Activated CD4-positive, CD25-positive, alpha-beta regulatory T cell treated with anti-CD3 and anti-CD28 coated beads, Interleukin-2, amount 50 U/mL, for 24 hours (primary cell): ENCODE data around the gene LCMT2.
"Not testable (repeated sequence)": the region's sequence is repeated elsewhere in the genome, so short reads cannot be mapped to it uniquely, and the experiment has no call there.

Experiments
- ATAC-seq, 2 donors: fragments of 150-1000 bp; cut with Tn5 transposase; one replicate each; pipeline ENCODE4 v1.10.0; 2021; ENCODE audit warnings: mild to moderate bottlenecking in 1 of 2, moderate library complexity in 1 of 2

The LCMT2 gene

DNA sequence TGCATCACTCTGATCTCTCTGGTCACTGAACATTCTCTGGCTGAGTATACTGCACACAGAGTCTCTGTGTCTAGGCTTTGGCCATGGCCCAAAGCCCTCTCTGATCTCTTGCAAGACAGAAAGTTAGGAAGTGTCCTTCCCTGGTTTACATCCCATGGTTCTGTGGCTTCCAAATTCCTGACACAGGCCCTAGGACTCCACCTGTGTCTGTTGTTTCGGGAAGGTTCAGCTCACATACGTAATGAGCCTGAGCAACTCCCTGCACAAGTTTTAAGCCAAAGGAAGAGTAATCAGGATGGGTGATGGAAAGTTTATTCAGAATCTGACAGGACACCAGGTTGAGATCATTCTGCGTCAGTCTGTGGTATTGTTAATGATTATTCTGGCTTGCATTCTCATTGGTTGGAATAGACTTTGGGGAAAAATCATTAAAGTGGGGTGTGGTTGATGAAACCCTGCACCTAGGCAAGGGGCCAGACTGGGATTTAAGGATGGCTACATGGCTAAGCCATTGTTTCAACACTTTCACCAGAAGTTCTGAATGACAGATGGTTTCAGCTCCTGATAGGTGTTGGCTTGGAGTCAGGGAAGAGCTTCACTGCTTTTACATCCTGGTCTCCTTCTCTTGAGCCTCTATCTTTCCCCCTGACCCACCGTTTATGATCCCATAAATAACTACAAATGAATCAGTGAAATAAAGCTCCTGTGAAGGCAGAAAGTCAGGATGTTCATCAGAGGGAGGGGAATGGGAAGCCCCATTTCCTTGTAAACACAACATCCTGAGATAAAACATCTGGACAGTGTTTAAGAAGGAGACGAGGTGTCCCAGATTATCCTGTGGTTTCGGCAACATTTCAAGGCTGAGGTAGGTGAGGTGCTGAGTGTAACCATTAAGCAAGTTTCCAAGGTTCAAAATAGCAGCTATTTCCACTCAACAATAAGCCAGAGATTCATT, 14.1 kb downstream of the LCMT2 start:
- ATAC-seq: no peak

DNA sequence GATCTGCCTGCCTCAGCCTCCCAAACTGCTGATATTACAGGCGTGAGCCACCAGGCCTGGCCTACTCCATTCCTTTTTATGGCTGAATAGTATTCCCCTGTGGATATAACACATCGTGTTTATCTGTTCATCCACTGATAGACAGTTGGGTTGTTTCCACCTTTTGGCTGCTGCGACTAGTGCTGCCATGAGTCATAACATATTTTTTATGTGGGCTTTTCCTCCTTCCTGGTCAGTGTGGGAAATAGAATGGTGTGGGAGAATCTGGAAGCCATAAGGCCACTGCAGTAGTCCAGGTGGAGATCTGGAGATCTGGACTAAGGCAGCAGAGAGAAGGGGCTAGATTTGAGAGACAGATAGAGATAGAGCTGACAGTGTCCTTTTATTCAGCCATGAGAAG, 16.2 kb downstream of the LCMT2 start:
- ATAC-seq: no peak

DNA sequence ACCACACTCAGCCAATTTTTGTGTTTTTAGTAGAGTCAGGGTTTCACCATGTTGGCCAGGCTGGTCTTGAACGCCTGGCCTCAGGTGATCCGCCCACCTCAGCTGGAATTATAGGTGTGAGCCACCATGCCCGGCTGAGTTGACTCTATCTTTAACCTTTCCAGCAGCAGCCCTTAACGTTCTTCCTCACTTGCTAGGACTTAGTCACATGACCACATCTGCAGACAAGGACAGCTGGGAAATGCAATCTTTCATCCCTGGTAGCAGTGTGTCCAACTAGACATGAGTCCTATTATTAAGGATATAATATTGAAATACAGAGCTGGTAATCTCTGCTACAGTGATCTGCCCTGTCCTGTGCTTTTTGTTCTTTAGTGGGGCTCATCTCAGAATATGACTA, 18.0 kb downstream of the LCMT2 start:
- ATAC-seq: no peak

DNA sequence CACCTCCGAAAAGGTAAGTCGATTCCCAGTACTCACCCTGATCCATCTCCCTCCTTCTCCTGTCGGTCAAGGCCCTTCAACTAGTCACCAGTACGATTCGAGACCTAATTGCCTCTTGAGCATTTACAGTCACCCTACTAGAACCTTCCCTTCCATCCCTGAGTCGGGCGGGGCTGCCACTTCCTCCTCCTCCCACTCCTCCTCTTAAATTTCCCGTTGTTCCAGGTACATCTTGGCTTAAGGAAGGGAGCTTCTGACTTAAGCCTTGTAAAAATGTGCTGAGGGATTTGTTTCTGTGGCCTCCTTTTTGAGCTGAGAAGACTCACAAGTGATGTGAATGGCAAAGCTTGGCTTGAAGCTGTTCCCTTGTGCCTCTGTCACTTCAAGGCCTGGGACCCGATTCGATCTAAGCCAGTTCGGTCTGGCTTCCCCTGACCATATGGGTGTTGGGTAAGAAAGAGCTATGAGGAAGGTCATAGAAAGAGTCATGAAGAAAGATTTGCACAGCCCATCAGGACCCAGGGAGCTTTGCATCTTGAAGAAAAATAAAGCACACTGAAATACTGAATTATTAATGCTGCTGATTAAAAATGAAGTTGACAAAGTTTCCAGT, 28.1 kb downstream of the LCMT2 start, which contains the start of gene TGM7:
Gene TGM7 (minus strand): TSS at position 51 of the 613 bp plus-strand sequence.
- no peak for ATAC-seq

DNA sequence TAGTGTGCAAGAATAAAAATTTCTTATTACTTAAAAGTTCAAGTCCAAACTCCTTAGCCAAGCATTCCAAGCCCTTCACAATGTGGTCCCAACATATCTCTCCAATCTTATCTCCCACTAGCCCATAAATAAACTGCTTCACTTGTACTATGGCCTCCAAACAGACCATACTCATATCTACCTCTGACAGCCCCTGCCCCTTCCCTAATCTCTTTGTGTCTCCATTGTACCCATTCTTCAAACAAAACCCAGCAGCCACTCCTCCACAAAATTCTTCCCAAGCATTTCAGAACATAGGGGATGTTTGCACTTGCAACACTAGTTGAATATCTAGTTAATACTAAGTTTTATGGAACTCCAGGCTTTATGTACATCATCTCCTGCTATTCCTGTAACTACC, 30.5 kb downstream of the LCMT2 start:
- no peak for ATAC-seq

DNA sequence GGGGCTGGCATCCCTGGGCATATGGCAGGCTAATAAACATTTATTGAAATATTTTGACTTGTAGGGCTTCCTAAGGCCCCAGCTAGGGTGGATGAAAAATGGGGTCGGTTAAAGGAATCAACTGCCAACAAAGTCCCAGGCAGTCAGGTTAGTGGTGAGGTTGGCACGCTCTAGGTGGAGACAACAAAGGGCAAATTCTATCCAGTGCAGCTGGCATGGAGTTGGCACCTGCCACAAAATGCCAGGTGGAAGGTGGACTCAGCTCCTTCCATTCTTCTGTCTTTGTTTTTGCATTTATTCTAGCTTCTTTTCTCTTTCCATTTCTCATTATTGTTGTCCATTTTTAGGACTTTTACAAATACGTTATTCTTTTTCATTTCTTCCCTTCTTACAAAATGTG, 31.0 kb downstream of the LCMT2 start:
- no peak for ATAC-seq

DNA sequence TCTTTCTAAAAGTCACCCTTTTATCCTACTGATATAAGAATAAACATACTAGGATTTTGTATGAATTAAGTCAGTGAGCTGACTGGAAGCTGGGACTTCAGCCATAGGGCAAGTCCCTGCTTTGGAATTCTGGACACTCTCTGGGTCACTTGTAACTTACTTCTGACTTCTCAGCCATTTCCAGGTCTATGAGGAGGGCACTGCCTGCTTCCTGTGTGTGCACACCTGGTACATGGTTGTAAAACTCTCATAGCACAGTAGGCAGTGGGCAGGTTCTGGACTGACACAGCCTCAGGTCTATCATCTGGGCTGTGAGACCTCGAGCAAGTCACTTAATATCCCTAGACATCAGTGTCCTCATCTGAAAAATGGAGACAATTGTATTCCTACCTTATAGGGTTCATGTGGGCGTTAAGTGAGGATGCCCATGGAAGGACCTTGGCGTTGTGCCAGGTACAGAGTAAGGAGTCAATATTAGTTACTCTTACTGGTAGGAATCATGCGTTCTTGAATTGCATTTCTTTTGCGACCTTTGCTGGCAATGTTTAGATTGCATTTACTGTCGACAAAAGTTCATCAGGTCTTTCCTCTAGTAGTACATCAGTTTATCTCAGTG, 36.2 kb downstream of the LCMT2 start:
- no peak for ATAC-seq

DNA sequence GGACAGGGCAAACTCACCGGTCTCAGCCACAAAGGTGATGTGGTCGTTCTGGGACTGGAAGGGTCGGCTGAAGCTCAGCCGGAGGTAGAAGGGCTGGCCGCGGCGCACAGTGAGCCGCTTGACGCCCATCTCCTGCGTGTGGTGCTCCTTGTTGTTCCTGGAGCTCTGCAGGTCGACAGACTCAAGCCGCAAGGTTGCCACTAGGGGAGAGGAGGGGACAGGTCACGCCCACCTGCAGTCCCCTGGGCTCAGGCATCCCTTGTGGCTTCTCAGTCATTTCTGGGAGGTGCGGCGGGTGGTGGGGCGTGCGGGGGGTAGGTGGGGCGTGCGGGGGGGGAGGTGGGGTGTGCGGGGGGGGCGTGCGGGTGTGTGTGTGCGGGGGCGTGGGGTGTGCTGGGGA, 36.9 kb downstream of the LCMT2 start:
- ATAC-seq: no peak

DNA sequence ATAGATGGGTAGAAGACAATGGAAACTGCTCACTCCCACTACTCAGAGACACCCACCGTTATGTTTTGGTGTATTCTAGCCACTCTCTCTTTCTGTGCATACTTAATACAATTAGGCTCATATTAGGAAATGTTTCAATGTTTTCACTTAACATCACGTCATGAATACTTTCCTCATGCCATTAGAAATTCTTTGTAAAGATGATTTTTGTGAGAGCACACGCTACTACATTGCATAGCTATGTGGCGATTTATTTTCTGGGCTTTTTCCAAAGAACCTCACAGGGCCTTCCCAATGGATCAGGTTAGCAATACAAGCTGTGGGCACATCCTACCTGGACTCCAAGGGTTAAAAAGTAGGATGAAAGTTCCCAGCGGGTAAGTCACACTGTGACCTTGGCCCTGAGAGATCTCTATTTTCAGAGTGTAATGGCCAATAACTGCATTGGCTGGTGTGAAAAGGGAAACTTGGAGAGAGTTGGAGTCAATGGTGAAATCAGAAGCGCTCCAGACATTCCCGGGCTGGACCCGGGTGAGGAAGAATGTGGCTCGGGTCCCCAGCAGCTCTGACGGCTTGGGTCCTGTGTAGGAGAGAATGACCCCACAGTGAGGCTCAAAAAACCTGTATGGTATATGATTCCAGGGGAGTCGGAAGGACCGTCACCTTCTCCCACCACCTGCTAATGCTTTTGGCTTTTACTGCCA, 37.8 kb downstream of the LCMT2 start:
- no peak for ATAC-seq

DNA sequence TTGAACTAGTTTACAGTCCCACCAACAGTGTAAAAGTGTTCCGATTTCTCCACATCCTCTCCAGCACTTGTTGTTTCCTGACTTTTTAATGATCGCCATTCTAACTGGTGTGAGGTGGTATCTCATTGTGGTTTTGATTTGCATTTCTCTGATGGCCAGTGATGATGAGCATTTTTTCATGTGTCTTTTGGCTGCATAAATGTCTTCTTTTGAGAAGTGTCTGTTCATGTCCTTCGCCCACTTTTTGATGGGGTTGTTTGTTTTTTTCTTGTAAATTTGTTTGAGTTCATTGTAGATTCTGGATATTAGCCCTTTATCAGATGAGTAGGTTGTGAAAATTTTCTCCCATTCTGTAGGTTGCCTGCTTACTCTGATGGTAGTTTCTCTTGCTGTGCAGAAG, 40.7 kb downstream of the LCMT2 start:
- ATAC-seq: not testable (repeated sequence)

DNA sequence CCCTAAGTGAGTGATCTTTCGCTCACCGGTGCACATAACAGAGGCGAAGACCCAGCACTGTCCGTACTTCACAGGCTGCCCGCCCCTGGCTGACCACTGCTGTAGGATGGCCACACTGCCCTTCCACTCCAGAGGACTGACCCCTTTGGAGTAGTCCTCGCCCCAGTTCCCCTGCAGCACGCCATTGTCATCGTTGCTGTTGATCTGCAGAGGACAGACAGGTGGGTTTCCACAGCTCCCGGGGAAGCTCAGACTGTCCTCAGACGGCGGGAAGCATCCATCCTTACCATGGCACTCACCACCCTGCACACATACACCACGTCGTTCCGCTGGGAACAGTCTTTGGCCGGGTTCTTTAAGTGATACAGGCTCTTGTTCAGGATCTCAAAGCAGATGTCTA, 43.1 kb downstream of the LCMT2 start:
- no peak for ATAC-seq

DNA sequence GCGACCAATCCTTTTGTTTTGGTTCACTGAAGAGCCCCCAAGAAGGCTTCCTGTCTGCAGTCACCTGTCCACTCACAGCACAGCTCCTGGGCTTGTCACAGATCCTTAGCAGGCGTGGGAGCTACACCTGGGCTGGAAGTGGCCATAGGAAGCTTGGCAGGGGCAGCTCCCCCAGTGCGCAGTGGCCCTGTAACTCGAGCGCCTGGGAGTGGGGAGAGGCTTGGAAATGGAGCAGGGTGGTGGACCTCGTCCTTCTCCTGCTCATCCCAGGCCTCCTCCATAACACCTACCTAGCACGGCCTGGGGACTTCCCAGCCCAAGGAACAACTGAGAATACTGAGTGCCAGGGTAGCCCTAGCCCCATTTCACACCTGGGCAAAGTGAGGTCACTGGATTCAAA, 44.3 kb downstream of the LCMT2 start:
- no peak for ATAC-seq

DNA sequence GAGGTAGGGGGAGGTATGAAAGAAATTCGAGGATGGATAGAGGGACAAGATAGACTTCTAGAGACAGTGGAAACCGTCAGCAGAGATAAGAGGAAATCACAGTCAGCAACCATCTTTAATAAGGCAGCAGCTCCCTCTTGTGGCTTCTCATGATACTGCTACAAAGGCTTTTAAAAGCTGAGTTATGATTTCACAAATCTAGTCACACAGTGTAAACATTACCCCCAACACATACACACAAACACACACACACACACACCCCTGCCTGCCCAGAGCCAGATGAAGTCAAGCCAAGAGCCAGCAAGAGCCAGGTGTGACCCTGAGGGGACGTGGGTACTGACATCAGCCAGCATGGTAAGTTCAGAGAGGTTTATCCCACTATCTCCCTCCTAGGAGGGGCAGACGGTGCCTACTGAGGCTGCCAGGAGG, 44.8 kb downstream of the LCMT2 start:
- ATAC-seq: peak in 1 of 2 donors; percentile 73

DNA sequence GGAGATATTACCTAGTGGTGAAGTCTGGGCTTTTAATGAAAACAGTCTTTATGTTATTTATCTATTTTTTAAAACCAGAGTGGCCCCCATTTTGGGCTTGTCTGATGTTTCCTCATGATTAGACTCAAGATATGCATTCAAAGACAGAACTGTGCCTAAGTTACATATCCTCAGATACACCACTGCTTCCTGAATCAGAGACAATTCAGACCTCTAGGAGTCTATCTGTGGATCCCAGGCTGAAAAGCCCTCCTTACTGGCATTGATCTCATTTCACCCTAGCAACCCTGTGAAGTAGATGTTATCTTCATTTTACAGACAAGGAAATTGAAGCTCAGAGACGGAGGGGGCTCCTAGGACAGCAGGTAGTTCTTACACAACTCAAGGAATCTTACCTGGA, 46.8 kb downstream of the LCMT2 start:
- no peak for ATAC-seq

DNA sequence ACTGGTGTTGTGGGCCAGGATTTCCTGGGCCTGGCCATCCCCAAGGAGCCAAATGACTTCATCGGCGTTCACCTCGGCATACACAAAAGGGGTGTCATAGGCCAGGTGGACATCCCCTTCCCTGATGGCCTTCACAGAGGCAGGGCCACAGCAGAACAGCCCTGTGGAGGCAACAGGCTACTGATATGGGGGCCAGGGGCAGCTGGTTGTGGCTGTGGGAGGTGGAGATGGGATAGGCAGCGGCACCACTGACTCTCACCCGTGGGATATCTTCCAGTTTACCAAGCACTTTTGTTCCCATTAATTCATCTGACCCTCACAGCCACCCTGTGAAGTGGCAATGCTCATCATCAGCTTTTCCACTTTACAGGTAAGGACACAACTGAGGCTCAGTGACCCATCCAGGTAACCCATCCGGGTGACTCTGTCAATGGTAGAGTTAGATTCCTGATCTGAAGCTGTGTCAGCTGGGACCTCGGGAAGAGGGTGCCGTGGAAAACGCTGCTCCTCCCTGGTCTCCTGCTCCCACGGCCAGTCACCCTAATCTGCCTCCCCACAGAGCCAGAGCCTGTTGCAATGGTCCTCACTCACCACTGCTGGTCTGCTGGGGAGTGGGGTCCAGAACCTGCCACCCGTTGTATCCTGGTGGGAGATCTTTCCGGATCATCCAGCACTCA, 48.3 kb downstream of the LCMT2 start:
- ATAC-seq: no peak

DNA sequence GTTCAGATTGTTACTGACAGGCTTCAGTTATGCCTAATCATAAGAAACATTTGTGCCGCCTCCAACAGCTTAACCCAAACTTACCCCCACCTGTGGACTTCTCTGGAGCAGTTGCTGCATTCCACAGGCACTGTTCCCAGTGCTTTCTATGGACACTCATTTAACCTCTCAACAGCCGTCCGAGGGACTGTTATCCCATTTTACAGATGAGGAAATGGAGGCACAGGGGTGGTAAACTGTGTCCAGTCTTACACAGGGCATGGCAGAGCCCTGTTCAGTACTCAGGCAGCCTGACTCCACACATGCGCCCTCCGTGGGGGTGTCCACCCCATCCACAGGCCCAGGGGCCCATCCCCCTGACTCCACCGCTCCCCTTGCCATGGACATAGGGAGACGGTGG, 49.4 kb downstream of the LCMT2 start:
- ATAC-seq: no peak

DNA sequence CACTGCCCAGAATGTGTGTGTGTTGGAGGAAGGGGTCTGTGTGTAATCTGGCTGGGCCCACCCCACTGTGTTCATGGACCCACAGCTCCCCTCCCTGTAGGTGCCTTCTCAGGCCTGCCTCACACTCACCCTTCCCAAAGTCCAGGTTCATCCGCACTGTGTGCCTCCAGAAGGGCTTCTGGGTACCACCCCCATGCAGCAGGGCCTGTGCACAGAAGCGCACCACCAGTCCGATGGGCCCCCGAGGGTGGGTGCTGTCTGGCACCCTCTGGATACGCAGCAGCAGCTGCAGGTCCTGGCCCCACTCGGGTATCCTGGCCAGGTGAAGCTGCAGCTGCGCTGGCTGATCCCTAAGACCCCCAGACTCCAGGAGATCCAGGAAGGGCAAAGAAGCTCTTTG, 50.9 kb downstream of the LCMT2 start:
- ATAC-seq: no peak

DNA sequence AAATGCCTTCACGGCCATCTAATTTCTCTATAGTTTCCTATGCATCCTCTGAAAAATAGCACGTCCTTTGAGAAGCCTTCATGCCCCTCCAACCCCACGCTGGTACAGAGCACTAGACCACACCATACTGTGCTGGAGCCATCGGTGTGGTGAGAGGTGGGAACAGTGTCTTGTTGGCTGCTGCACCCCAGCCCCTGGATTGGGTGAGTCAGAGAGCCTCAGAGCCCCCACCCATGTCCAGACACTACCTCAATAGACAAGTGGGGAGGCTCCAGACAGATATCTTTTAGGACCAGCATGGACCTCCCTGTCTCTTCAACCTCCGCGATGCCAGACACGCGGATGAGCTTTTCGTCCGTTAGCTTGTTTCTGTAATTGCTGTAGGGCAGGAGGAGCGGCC, 51.5 kb downstream of the LCMT2 start:
- no peak for ATAC-seq

DNA sequence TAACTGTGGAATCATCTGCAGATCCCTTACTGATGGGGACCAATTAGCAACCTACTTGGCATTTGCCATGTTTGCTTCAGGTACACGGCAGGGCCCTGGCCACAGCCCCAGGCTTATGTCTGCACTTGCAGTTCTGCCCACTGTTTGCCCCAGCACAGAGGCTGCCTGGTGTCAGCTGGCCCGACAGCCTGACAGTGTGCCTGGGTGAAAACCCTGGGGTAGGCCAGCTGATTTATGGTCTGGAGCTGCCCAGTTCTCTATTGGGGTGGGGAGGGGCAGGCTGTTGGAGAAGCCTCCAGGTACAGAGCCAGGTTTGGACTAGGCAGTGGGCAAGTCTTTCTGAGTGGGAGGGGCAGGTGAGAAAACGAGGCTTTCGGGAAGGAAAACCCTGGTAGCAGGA, 52.5 kb downstream of the LCMT2 start:
- ATAC-seq: no peak

DNA sequence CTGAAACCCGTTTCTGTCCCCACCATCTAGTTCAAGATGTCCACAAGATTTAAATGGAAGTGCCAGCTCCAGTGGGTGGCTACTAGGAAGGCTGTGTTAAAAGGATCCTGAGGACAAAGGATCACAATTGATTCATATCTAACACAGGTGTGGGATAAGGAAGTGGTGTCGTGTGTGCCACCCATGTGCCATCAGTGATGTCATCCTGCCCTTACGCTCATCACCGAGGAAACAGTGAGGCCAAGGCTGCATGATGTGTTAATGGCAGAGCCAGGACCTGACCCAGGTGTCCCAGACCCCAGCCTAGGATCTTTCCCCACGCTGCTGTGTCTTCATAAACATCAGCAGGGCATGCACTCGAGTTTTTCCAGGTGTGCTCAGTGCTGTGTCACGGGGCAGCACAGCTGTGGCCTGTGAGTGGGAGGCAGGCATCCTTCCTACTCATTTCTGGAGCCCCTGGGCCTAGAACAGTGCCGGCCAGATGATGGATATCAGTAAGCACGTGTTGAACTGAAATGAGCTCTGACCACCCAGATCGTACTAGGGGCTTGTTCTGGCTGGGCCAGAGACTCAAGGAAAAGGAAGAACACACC, 53.0 kb downstream of the LCMT2 start:
- no peak for ATAC-seq

DNA sequence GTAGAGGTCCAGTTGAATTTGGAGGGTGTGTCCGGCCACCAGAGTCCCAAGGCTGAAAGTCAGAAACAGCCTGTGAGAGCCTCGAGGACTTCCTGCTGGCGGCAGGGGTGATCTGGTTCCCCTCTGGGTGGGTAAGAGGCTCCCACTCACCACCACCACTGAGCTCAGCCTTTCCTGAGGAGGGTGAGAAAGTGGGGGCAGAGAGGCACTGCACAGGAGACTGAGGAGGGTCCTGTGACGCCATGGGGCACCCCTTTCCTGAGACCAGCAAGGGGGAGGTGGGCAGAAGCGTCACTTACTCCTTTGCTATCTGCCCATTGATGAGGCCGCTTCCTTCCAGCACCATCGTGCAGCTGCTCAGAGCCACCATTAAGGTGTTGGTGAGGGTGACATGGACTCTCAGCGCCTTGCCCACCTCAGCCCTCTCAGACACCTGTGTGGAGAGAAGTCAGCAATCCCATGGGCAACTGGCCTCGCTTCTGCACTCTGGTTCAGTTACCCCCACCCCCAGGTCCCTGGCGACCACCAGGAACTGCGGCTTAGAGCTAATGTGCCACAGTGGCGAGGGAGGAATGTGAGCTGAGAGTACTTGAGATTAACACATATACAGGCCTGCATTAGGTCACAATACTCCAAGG, 53.7 kb downstream of the LCMT2 start:
- no peak for ATAC-seq
